MG63 (cell line): ENCODE measurements around the gene DNM3. TPM values are rescaled to one million over a fixed set of nuclear protein-coding genes. Genes with fewer than 3 reads are reported as not detected.
A peak's percentile ranks its signal among the peaks of the same experiment; 100 is the strongest.

Experiments used
- DNase-seq: peaks from one replicate; pipeline ENCODE4 v3.0.0-alpha.2; 2020
- H3K27me3 ChIP-seq: fragments of 250-450 bp; sonication (Bioruptor Pico); 2 replicates; pipeline ENCODE4 v1.5.1; 2020; ENCODE audit warnings: mild to moderate bottlenecking, moderate library complexity
- H3K36me3 ChIP-seq: fragments of 250-450 bp; sonication (Bioruptor Pico); 2 replicates; pipeline ENCODE4 v1.5.1; 2020; ENCODE audit warnings: mild to moderate bottlenecking, moderate library complexity
- H3K4me3 ChIP-seq: fragments of 250-450 bp; sonication (Bioruptor Pico); 2 replicates; pipeline ENCODE4 v1.5.1; 2020; ENCODE audit warnings: mild to moderate bottlenecking, moderate library complexity
- H3K9me3 ChIP-seq: fragments of 250-450 bp; sonication (Bioruptor Pico); 2 replicates; pipeline ENCODE4 v1.5.1; 2020; ENCODE audit warnings: mild to moderate bottlenecking, moderate library complexity
- total RNA-seq: library from RNA; depleted of rRNA; stranded (reverse); fragments of >200 nt; shearing (Covaris generic); gene quantifications from 2 replicates; pipeline ENCODE4 v1.2.3, GENCODE V29; 2014; ENCODE audit warnings: low replicate concordance; rRNA removed

The DNM3 gene
- total RNA-seq, 1 experiment from 2014 or later: not detected

DNA sequence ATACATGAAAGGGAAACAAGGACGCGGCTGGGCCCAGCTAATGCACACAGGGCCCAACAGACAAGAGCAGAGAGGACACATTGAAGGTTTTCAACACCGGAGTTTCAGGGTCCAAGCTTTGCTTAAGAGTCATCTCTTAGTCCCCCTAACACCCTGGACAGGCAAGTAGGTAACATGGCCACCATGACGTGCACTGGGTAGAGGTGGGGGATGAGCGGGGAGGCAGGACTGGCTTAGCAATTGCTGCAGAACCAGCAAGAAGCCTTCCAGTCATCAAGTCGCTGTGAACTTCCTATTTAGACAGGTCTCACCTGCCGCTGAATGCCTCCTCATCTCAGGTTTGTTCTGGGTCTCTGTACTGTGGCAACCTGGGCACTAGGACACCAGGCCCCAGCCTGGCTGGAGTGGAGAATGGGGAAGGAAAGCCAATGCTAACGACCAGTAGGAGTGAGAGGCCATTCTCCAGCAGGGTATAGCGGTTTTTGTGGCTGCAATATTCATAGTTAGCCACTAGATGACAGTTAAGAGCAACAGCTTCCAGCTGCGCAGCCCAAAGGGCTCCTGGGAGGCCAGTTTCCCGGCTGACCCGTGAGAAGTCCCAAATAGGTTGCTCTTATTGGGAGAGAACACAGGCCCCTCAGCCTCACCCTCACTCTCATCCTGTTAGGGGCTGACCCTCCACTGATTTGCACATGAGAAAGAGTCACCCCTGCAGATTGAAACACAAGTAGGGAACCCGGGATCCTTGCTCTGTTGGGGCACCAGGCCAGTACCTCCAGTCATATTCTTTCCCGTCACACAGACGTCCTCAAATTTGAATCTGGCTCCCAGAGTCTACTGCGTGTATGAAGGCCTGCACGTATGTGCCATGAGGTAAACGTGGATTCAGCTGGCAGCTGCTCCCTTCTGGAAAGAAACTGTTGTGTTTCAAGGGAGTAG is 608.6 kb downstream of the DNM3 start:
- Histone ChIP-seq H3K27me3 (no peaks in the 10 kb centered on the region), H3K36me3 (no peaks in the 10 kb centered on the region; the same call in 1 of the 2 replicates), H3K9me3 (no peaks in the 10 kb centered on the region), H3K4me3 (no peak overlapping the region)
- DNase-seq: peak; percentile 33

DNA sequence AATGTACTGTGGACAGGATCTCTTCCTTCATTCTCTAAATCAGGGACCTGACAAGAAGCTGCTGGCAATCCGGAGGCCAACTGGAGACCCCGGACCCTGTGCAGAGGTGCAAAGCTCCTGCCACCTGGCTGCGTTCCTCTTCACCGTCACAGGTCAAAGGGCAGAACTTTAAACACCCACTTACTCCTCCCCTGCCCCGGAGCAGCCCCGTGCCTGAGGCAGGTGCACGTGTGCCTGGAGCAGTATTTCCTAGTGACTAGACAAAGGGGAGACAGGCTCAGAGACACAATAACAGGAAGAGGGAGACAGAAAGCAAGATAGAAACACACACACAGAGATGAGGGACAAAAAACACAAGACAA is 609.2 kb downstream of the DNM3 start:
- DNase-seq: no peak
- Histone ChIP-seq H3K36me3 (no peaks in the 10 kb centered on the region; the same call in 1 of the 2 replicates), H3K4me3 (no peak overlapping the region), H3K27me3 (no peaks in the 10 kb centered on the region), H3K9me3 (no peaks in the 10 kb centered on the region)

DNA sequence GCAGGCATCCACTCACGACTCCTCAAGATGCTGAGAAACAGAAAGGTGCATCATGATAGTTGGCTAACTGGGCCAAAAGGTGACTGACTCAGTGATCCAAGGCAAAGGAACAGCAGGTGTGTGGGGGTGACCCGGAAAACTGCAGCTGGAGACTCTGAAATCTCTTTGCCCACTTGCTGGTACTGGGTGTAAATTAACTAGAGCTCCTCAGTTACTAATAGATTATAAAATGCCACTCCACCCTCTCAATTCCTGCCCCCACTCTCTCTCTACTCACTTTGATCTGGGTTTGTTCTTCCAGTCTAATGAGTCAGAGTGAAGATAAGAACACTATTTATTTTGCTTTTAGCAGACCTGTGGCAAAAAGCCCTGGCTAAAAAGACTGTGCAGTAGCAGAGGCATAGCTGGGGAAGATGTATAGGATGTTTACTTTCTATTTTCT is 609.7 kb downstream of the DNM3 start:
- Histone ChIP-seq H3K4me3 (no peak overlapping the region), H3K27me3 (no peaks in the 10 kb centered on the region), H3K36me3 (no peaks in the 10 kb centered on the region; the same call in 1 of the 2 replicates), H3K9me3 (no peaks in the 10 kb centered on the region)
- peak; percentile 37 for DNase-seq

DNA sequence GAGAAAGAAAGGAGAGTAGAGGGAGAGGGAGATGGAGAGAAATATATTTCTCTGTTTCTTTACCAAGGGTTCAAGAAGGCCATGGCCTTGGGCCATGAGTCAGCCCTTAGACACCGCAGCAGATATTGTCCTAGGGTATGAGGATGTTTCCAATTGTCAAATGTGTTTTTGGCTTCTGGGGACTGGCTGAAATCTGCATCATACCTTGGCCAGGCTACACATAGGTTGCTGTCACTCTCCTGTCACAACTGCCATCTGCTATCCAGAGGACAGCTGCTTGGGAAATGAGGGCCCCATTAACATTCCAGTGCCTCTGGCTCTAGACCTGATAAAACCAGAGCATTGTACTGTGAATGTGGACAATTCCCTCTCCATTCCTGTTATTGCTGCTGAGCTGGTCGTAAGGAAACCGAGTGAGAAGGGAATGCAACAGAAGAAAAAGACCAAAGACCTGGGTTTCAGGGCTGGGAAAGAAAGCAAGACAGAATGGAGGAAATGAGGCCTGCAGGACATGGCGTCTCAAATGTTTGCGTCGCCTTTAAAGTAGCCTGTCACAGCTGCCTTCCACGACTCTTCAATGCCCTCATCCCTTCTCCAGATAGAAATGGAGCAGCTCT is 611.3 kb downstream of the DNM3 start:
- Histone ChIP-seq H3K36me3 (no peaks in the 10 kb centered on the region; the same call in 1 of the 2 replicates), H3K27me3 (no peaks in the 10 kb centered on the region), H3K4me3 (no peak overlapping the region), H3K9me3 (no peaks in the 10 kb centered on the region)
- no peak for DNase-seq

DNA sequence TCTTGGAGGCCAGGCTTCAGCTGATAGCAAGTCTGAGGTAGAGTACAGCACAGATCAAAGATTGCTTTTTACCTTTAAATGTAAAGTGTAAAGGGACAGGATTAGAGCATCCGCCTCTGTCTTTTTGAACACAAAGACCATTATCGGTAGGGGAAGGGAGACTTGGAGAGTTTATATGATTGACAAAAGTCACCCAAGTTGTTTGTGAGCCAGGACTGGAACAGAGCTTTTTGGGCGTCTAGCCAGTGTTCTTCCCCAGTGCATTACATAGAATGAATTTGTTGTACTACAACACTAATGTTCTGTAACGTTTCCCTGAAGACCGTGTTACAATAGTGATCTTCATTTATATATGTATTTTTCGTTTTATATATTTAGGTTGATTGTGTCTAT is 611.9 kb downstream of the DNM3 start:
- no peaks in the 10 kb centered on the region for H3K9me3 ChIP-seq
- H3K36me3 ChIP-seq: no peaks in the 10 kb centered on the region; the same call in 1 of the 2 replicates
- no peaks in the 10 kb centered on the region for H3K27me3 ChIP-seq
- DNase-seq: no peak
- no peak overlapping the region for H3K4me3 ChIP-seq

DNA sequence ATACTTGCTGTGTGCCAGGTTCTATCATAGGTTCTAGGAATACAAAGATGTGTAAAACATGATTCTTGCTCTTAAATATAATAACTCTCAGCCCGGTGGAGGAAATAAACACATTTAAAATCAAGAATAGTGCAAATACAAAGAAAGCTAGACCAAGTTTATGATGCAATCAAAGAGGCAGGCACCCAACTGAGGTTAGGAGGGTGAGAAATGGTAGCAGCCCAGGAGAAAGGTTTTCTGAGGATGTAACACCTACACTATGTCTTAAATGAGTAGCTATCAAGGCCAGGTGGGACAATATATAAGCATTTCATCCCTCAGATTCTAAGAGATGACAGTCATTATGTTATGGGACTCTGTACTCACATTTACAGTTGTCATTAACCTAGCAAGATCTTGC is 612.3 kb downstream of the DNM3 start:
- Histone ChIP-seq H3K4me3 (no peak overlapping the region), H3K27me3 (no peaks in the 10 kb centered on the region), H3K36me3 (no peaks in the 10 kb centered on the region; the same call in 1 of the 2 replicates), H3K9me3 (no peaks in the 10 kb centered on the region)
- no peak for DNase-seq

DNA sequence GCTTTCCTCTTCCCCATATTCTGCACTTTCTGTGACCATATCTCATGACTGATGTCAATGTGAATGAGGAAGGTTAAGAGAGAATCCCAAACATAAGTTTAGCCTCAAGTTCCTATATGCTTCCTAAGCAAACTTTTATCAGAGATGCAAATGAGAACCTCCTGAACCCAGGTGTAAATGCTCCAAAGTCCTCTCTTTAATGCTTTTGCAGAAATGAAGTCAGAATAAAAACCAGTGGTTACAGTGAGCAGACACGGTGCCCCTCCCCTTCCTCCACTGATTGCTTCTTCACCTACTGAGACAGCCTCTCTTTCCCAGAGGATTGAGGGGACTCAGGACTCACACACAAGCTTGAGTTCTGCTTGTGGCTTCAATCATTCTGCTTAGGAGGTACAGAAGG is 614.2 kb downstream of the DNM3 start:
- DNase-seq: no peak
- Histone ChIP-seq H3K36me3 (no peaks in the 10 kb centered on the region; the same call in 1 of the 2 replicates), H3K9me3 (no peaks in the 10 kb centered on the region), H3K4me3 (no peak overlapping the region), H3K27me3 (no peaks in the 10 kb centered on the region)

DNA sequence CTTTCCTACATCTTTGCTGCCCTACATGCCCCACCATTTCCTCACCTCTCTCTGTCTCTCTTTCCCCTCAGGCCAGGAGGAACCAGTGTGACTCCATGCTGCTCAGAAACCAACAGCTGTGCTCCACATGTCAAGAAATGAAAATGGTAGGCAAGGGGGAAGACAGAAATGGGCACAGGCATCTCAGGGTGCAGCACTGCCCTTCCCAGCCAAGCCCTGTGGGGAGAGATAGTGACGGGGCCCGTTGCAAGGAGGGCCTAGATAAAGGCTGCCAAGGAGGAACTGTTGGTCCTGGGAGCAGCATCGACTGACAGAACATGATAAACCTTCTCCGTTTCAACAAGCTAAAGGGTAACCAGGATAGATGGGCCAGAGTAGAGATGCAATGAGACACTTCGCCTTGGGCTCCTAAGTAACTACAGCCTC is 615.1 kb downstream of the DNM3 start:
- Histone ChIP-seq H3K27me3 (no peaks in the 10 kb centered on the region), H3K36me3 (no peaks in the 10 kb centered on the region; the same call in 1 of the 2 replicates), H3K4me3 (no peak overlapping the region), H3K9me3 (no peaks in the 10 kb centered on the region)
- no peak for DNase-seq

DNA sequence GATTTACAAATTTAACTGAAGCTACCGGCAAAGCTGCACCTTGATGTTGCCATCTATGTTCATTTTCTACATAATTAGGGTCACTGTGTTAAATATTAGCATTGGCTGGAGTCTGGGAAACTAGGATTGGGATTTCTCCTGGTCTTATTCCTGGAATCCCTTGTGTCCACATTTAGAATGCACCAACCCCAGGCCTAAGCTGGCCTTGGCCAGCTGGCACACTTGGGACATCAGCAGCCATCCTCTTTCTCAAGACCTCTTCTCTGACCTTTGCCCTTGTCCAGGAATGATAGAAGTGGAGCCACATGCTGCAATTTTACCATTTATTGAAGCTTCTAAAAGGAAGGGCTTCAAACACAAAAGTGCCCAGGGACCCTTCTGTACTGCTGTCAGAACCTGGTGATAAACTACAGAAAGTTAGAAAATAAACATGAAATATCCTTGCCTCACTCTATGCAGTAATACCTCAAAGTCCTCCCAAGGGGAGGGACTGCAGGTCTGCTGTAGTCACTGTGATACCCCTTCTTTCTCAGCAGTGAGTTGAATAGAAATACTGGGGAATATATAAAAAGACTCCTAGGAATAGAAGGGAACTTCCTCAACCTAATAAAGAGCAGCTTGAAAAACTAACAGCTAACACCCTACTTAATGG is 616.3 kb downstream of the DNM3 start:
- Histone ChIP-seq H3K27me3 (no peaks in the 10 kb centered on the region), H3K36me3 (no peaks in the 10 kb centered on the region; the same call in 1 of the 2 replicates), H3K9me3 (no peaks in the 10 kb centered on the region), H3K4me3 (no peak overlapping the region)
- no peak for DNase-seq

DNA sequence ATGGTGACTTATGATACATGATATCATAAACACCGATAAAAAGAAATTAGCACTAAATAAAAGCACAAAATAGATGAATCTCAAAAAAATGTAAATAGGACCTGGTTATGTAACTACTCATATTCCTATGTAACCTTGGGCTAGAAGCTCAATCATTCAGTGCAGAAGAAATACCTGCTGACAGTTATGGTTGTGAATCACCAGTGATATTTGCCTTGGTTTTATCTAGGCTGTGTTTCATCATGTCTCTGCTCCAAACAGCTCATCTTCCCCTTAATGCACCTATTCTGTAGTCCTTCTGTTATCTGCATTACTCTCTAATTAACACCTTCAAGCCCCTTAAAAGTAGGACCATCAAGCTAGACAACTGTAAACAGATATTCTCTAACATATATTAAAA is 618.9 kb downstream of the DNM3 start:
- Histone ChIP-seq H3K27me3 (no peaks in the 10 kb centered on the region), H3K4me3 (no peak overlapping the region), H3K9me3 (no peaks in the 10 kb centered on the region), H3K36me3 (no peaks in the 10 kb centered on the region)
- DNase-seq: no peak

DNA sequence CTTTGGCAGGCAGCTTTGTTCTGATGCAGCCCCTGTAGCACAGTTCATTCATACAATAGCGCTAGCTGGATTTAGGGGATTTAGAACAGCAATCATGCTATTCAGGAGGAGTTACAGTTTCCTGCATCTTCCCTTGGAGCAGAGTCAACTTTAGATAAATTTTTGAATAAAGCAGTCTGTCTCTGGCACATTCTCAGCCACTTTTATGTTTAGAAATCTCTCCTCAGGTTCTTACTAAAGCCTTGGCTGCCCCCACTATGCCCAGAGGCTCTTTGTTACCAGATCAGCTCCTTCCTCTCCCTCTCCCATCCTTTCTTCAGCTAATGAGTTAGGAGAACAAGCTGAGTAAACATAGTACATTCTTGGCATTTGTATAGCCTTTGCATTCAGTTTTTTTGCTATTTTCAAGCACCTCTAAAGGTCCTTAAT is 619.6 kb downstream of the DNM3 start:
- no peaks in the 10 kb centered on the region for H3K9me3 ChIP-seq
- H3K36me3 ChIP-seq: no peaks in the 10 kb centered on the region
- no peaks in the 10 kb centered on the region for H3K27me3 ChIP-seq
- DNase-seq: peak; percentile 36
- H3K4me3 ChIP-seq: no peak overlapping the region

Other genes with a start within 250 kb of the DNM3 start
- gene MYOCOS, start 219.3 kb upstream of the DNM3 start, total RNA-seq: not detected in 2 replicates
- 1.3 TPM in 1 of 2 replicates, not detected in the other for gene MYOC, start 188.8 kb upstream of the DNM3 start, total RNA-seq
- 8.0 and 12.1 TPM in 2 replicates for gene VAMP4, start 99.4 kb upstream of the DNM3 start, total RNA-seq
- gene METTL13, start 59.8 kb upstream of the DNM3 start, total RNA-seq: 45.0 and 71.2 TPM in 2 replicates